ENCODE data around the gene GNAQ. TPM values are rescaled to one million over a fixed set of nuclear protein-coding genes. Genes with fewer than 3 reads are reported as not detected.
A peak's percentile ranks its signal among the peaks of the same experiment; 100 is the strongest.

GNAQ gene
- total RNA-seq, 1 experiment from 2014 or later: 48.6 TPM

DNA sequence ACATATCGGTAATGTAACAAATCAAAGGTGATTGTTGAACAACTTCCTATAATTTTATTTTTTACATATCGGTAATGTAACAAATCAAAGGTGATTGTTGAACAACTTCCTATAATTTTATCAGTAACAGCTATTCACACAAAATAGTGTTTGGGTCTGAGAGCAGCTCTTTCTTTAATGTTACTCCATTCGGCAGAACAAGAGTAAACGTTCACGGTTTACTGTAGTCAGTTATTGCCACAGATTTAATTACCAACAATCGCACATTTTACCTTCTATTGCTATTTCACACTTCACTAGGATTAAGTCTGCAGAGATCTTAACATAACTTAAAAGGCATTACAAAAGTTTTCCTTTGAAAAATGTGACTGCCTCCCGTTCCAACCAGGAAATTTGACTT is 6.4 kb downstream of the GNAQ start:
- Histone ChIP-seq H3K56ac (ENCODE audit: insufficient read length, low read depth, low read length) (no peak overlapping the region), H2BK12ac (ENCODE audit: insufficient read length, low read depth, low read length) (no peak overlapping the region), H3K14ac (ENCODE audit: insufficient read depth, low read length) (no peak overlapping the region), H4K5ac (ENCODE audit: insufficient read length, low read depth, low read length) (no peak overlapping the region), H4K20me1 (ENCODE audit: control insufficient read depth, insufficient read depth, insufficient read length) (no peaks in the 10 kb centered on the region), H3K4me2 (ENCODE audit: insufficient read depth, insufficient read length, low read length) (no peak overlapping the region), H4K8ac (replicated peaks; ENCODE audit: insufficient read length, low read depth, low read length) (no peak overlapping the region), H3K4ac (ENCODE audit: low read depth, low read length) (no peak overlapping the region), H4K91ac (ENCODE audit: insufficient read length, low read depth, low read length) (no peak overlapping the region), H3K27ac (ENCODE audit: insufficient read length, low read depth, low read length) (no peak overlapping the region), H3K23ac (ENCODE audit: insufficient read length, low read depth, low read length) (no peak overlapping the region), H3K18ac (ENCODE audit: insufficient read length, low read depth, low read length) (no peak overlapping the region), H3T11ph (ENCODE audit: low read length) (no peak overlapping the region), H2AK5ac (ENCODE audit: insufficient read length, low read length) (no peak overlapping the region), H3K79me2 (ENCODE audit: insufficient read depth, low read length) (peaks cover 28% of the 10 kb centered on the region; the same call in 1 of the 2 replicates), H3K23me2 (ENCODE audit: insufficient read length, low read depth, low read length, poor library complexity, severe bottlenecking) (peaks cover 3% of the 10 kb centered on the region), H3K27me3 (ENCODE audit: insufficient read depth, low read length) (no peaks in the 10 kb centered on the region), H2BK5ac (ENCODE audit: insufficient read length, low read length) (no peak overlapping the region), H3K79me1 (ENCODE audit: insufficient read depth, low read depth, low read length, poor library complexity, severe bottlenecking) (peaks cover 6% of the 10 kb centered on the region), H2BK15ac (ENCODE audit: low read depth, low read length) (no peak overlapping the region), H3K9ac (ENCODE audit: extremely low read depth, insufficient read length, low read length) (no peak overlapping the region), H3K4me1 (ENCODE audit: insufficient read depth, low read length) (peaks cover 16% of the 10 kb centered on the region), H2BK120ac (ENCODE audit: low read depth, low read length, poor library complexity, severe bottlenecking) (no peak overlapping the region), H2AFZ (ENCODE audit: low read length) (no peak overlapping the region), H2BK20ac (ENCODE audit: low read depth, low read length, poor library complexity, severe bottlenecking) (no peak overlapping the region), H3K9me3 (ENCODE audit: control insufficient read depth, low read depth, low read length) (no peaks in the 10 kb centered on the region)
- no peak for DNase-seq
- no peaks in the 10 kb centered on the region for H3K27me3 Mint-ChIP-seq (ENCODE audit: low read depth)
- no peaks in the 10 kb centered on the region for H3K9me3 Mint-ChIP-seq
- peak overlapping the region; percentile 49 to 78 (median 54); a peak in 3 of 7 replicates for H3K27ac Mint-ChIP-seq
- peaks cover 69 to 70% of the 10 kb centered on the region in 2 experiments for H3K4me1 Mint-ChIP-seq
- no peak overlapping the region for H3K4me3 Mint-ChIP-seq
- TF ChIP-seq, protein P1, sequence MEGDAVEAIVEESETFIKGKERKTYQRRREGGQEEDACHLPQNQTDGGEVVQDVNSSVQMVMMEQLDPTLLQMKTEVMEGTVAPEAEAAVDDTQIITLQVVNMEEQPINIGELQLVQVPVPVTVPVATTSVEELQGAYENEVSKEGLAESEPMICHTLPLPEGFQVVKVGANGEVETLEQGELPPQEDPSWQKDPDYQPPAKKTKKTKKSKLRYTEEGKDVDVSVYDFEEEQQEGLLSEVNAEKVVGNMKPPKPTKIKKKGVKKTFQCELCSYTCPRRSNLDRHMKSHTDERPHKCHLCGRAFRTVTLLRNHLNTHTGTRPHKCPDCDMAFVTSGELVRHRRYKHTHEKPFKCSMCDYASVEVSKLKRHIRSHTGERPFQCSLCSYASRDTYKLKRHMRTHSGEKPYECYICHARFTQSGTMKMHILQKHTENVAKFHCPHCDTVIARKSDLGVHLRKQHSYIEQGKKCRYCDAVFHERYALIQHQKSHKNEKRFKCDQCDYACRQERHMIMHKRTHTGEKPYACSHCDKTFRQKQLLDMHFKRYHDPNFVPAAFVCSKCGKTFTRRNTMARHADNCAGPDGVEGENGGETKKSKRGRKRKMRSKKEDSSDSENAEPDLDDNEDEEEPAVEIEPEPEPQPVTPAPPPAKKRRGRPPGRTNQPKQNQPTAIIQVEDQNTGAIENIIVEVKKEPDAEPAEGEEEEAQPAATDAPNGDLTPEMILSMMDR (conservative IDR thresholded peaks at IDR 0.05): no peak
- H3K36me3 Mint-ChIP-seq (ENCODE audit: insufficient read depth in 1 of 3, low read depth in 3 of 3): peaks cover 2 to 6% (median 5%) of the 10 kb centered on the region in 3 experiments; a peak in 3 of 7 replicates
- no CpG with 5 or more reads among the region's 7 CpGs for WGBS (ENCODE audit: extremely low coverage, insufficient read length, low lambda C conversion rate)
